GM21381 (cell line): ENCODE data around the gene PNPO.
A peak's percentile ranks its signal among the peaks of the same experiment; 100 is the strongest.

Experiments
- ATAC-seq: cut with Tn5 transposase; IDR thresholded peaks from one replicate; pipeline ENCODE4 v1.9.1; 2021; ENCODE audit warnings: mild to moderate bottlenecking, moderate library complexity; ENCODE audit not compliant: unreplicated experiment

PNPO gene

GRCh38 chr17:47941246-47942095 is at the start of gene PNPO:
Gene PNPO (plus strand): TSS chr17:47941571. CDS start chr17:47941676, 105 bp downstream.
- peak; percentile 93 for ATAC-seq

GRCh38 chr17:47894498-47895346 is 46.6 kb upstream of the PNPO start:
- no peak for ATAC-seq

- no peak for ATAC-seq
Observed at GRCh38 chr17:47895347-47895855, 46.0 kb upstream of the PNPO start.

- ATAC-seq: peak; percentile 84
Observed at GRCh38 chr17:47895856-47896671, 45.3 kb upstream of the PNPO start, which contains the start of gene SP2. Gene SP2 (plus strand): TSS chr17:47896236. CDS start chr17:47896287, 51 bp downstream.

- ATAC-seq: no peak
Observed at GRCh38 chr17:47896672-47897490, 44.5 kb upstream of the PNPO start.

GRCh38 chr17:47897561-47897960 is 43.8 kb upstream of the PNPO start:
- no peak for ATAC-seq

- no peak for ATAC-seq
Observed at GRCh38 chr17:47898241-47898640, 43.1 kb upstream of the PNPO start.

GRCh38 chr17:47899643-47900042 is 41.7 kb upstream of the PNPO start:
- ATAC-seq: no peak

- no peak for ATAC-seq
Observed at GRCh38 chr17:47901423-47901822, 39.9 kb upstream of the PNPO start.

- ATAC-seq: no peak
Observed at GRCh38 chr17:47902039-47902744, 39.2 kb upstream of the PNPO start.

GRCh38 chr17:47905221-47905733 is 36.1 kb upstream of the PNPO start:
- no peak for ATAC-seq

- ATAC-seq: no peak
Observed at GRCh38 chr17:47906443-47906842, 34.9 kb upstream of the PNPO start.

GRCh38 chr17:47907932-47908562 is 33.3 kb upstream of the PNPO start:
- ATAC-seq: no peak

- ATAC-seq: no peak
Observed at GRCh38 chr17:47913050-47913449, 28.3 kb upstream of the PNPO start.

GRCh38 chr17:47914306-47914948 is 26.9 kb upstream of the PNPO start:
- no peak for ATAC-seq

- ATAC-seq: no peak
Observed at GRCh38 chr17:47915776-47916398, 25.5 kb upstream of the PNPO start.

GRCh38 chr17:47916489-47917208 is 24.7 kb upstream of the PNPO start:
- no peak for ATAC-seq
